Smooth muscle cell (in vitro differentiated cells): ENCODE results near the gene ACTL7A. TPM values are rescaled to one million over a fixed set of nuclear protein-coding genes. Genes with fewer than 3 reads are reported as not detected.

Experiments
- DNase-seq: peaks from one replicate; lab custom pipeline; 2025; ENCODE audit not compliant: unreplicated experiment; lab: John Stamatoyannopoulos, UW
- H2AFZ ChIP-seq: fragments of 200-600 bp; sonication (generic); 2 replicates; pipeline ENCODE4 v1.6.0; 2016; ENCODE audit warnings: antibody characterized with exemption, low read depth, mild to moderate bottlenecking
- H3F3A ChIP-seq: fragments of 200-600 bp; sonication (generic); 2 replicates; pipeline ENCODE4 v1.6.0; 2017; ENCODE audit warnings: antibody characterized with exemption, low read depth
- H3K27ac ChIP-seq: fragments of 200-600 bp; sonication (generic); 2 replicates; pipeline ENCODE4 v1.5.1; 2016; ENCODE audit warnings: low read depth, mild to moderate bottlenecking
- H3K27me3 ChIP-seq: fragments of 200-600 bp; sonication (generic); 2 replicates; pipeline ENCODE4 v1.6.1; 2016; ENCODE audit warnings: low read depth, mild to moderate bottlenecking
- H3K36me3 ChIP-seq: fragments of 200-600 bp; sonication (generic); 2 replicates; pipeline ENCODE4 v1.5.1; 2016; ENCODE audit warnings: low read depth
- H3K4me1 ChIP-seq: fragments of 200-600 bp; sonication (generic); 2 replicates; pipeline ENCODE4 v1.5.1; 2016; ENCODE audit warnings: low read depth
- H3K4me2 ChIP-seq: fragments of 200-600 bp; sonication (generic); 2 replicates; pipeline ENCODE4 v1.6.0; 2016; ENCODE audit warnings: mild to moderate bottlenecking
- H3K4me3 ChIP-seq: fragments of 200-600 bp; sonication (generic); 2 replicates; pipeline ENCODE4 v1.5.1; 2016; ENCODE audit warnings: mild to moderate bottlenecking
- H3K79me2 ChIP-seq: fragments of 200-600 bp; sonication (generic); 2 replicates; pipeline ENCODE4 v1.6.0; 2016; ENCODE audit warnings: low read depth, mild to moderate bottlenecking
- H3K9ac ChIP-seq: fragments of 200-600 bp; sonication (generic); 2 replicates; pipeline ENCODE4 v1.6.0; 2016; ENCODE audit warnings: low read depth
- H3K9me3 ChIP-seq: fragments of 200-600 bp; sonication (generic); replicated peaks from 2 replicates; pipeline ENCODE4 v1.5.1; 2016; ENCODE audit warnings: low read depth
- H4K20me1 ChIP-seq: fragments of 200-600 bp; sonication (generic); 2 replicates; pipeline ENCODE4 v1.6.0; 2016; ENCODE audit warnings: low read depth
- WGBS: methylation state at CpG from one replicate; pipeline ENCODE4 v1.1.7; 2016; ENCODE audit warnings: low lambda C conversion rate; 5-methylcytosine and 5-hydroxymethylcytosine counted together
- polyA plus RNA-seq: library from polyadenylated mRNA; unstranded; fragments of >200 nt; fragmentation: Nextera tagmentation; extraction: Ambion mirVana; gene quantifications from 2 replicates; pipeline ENCODE4 v1.2.1, GENCODE V29; 2016
- total RNA-seq: library from RNA; depleted of rRNA; stranded (reverse); fragments of >200 nt; gene quantifications from 2 replicates; pipeline ENCODE4 v1.2.3, GENCODE V29; 2014
- TF ChIP-seq, protein P1 (sequence below): fragments of 200-600 bp; sonication (generic); IDR thresholded peaks from 2 replicates; pipeline ENCODE4 v1.5.1; 2017; ENCODE audit warnings: borderline replicate concordance, mild to moderate bottlenecking, antibody characterized with exemption; ENCODE audit not compliant: insufficient read depth, poor library complexity, severe bottlenecking

ACTL7A gene
- total and polyA plus RNA-seq, 2 experiments from 2014 or later, result not detected

DNA sequence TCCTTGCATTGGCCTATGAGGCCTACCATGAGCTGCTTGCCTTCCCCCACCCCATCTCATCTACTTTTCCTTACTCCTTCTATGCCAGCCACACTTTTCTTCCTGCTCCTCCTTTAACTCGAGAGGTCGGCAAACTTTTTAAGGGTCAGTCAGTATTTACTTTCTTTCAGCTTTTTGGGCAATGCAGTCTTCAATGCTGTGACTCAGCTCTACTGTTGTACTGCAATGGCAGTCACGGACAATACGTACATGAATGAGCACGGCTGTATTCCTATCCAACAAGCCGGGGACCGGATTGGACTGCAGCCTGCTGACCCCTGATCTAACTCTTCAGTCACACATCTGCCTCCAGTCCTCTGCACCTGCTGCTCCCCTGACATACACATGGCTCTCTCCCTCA is 602 bp upstream of the ACTL7A start:
- TF ChIP-seq, protein P1, sequence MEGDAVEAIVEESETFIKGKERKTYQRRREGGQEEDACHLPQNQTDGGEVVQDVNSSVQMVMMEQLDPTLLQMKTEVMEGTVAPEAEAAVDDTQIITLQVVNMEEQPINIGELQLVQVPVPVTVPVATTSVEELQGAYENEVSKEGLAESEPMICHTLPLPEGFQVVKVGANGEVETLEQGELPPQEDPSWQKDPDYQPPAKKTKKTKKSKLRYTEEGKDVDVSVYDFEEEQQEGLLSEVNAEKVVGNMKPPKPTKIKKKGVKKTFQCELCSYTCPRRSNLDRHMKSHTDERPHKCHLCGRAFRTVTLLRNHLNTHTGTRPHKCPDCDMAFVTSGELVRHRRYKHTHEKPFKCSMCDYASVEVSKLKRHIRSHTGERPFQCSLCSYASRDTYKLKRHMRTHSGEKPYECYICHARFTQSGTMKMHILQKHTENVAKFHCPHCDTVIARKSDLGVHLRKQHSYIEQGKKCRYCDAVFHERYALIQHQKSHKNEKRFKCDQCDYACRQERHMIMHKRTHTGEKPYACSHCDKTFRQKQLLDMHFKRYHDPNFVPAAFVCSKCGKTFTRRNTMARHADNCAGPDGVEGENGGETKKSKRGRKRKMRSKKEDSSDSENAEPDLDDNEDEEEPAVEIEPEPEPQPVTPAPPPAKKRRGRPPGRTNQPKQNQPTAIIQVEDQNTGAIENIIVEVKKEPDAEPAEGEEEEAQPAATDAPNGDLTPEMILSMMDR, result no peak
- H3K4me3 ChIP-seq, result no peak overlapping the region
- H3K79me2 ChIP-seq, result no peaks in the 10 kb centered on the region
- no peaks in the 10 kb centered on the region for H3F3A ChIP-seq
- H3K4me2 ChIP-seq, result no peak overlapping the region
- no peak for DNase-seq
- no peaks in the 10 kb centered on the region for H4K20me1 ChIP-seq
- H3K27ac ChIP-seq, result no peak overlapping the region
- H3K9ac ChIP-seq, result no peak overlapping the region
- no peak overlapping the region for H2AFZ ChIP-seq
- peaks cover 7% of the 10 kb centered on the region for H3K27me3 ChIP-seq
- no peaks in the 10 kb centered on the region for H3K36me3 ChIP-seq
- H3K4me1 ChIP-seq, result no peaks in the 10 kb centered on the region
- no peaks in the 10 kb centered on the region for H3K9me3 ChIP-seq
- WGBS, result 83% methylated on average over 7 of the region's 7 CpGs

DNA sequence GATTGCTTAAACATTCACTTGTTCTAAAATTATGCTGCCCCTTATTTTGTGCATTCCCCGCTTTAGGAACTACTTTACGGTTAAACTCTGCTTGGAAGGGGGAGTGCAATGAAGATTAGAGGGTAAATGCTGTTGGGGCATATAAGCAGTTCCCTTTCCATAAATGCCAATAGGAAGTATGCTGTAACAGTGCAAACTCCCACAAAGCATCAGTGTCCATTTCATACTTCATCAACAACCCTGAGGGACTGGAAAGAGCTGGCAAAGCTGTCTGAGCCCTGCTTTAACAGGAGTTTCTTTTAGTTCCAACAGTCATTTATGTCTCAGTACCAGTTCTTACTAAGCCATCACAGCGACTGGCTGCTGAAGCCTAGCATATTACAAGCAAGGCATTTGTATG is 1.8 kb downstream of the ACTL7A start:
- Histone ChIP-seq H4K20me1 (no peaks in the 10 kb centered on the region), H3K4me2 (no peak overlapping the region), H3K4me3 (no peak overlapping the region), H2AFZ (no peak overlapping the region), H3K4me1 (no peaks in the 10 kb centered on the region), H3K27ac (no peak overlapping the region), H3K27me3 (no peaks in the 10 kb centered on the region), H3F3A (no peaks in the 10 kb centered on the region), H3K9me3 (no peaks in the 10 kb centered on the region), H3K36me3 (no peaks in the 10 kb centered on the region), H3K79me2 (no peaks in the 10 kb centered on the region), H3K9ac (no peak overlapping the region)
- 93% methylated on average over 3 of the region's 3 CpGs for WGBS
- TF ChIP-seq, protein P1, result no peak
- no peak for DNase-seq

DNA sequence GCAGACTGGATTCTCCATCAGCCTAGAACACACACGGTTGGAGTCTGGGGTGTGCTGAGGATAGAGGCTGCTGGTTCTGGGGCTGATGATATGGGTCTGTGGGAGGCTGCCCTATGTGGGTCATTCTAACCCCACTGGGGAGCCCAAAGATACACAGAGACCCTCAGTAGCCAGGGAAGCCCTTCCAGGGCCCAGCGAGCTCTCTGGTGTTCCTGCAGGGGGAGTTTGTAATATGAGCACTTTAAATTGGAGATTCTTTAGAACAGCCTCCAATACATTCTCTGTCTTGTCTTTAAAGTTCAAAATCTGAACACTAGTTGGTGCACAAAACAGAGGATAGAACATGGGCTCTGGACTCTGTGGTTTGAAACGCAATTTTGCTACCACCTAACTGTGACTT is 2.4 kb downstream of the ACTL7A start:
- WGBS, result 89% methylated on average over 3 of the region's 3 CpGs
- Histone ChIP-seq H3K79me2 (no peaks in the 10 kb centered on the region), H3K27ac (no peak overlapping the region), H2AFZ (no peak overlapping the region), H3K9me3 (no peaks in the 10 kb centered on the region), H4K20me1 (no peaks in the 10 kb centered on the region), H3K9ac (no peak overlapping the region), H3F3A (no peaks in the 10 kb centered on the region), H3K4me1 (no peaks in the 10 kb centered on the region), H3K4me3 (no peak overlapping the region), H3K36me3 (no peaks in the 10 kb centered on the region), H3K27me3 (no peaks in the 10 kb centered on the region), H3K4me2 (no peak overlapping the region)
- TF ChIP-seq, protein P1, result no peak
- no peak for DNase-seq

DNA sequence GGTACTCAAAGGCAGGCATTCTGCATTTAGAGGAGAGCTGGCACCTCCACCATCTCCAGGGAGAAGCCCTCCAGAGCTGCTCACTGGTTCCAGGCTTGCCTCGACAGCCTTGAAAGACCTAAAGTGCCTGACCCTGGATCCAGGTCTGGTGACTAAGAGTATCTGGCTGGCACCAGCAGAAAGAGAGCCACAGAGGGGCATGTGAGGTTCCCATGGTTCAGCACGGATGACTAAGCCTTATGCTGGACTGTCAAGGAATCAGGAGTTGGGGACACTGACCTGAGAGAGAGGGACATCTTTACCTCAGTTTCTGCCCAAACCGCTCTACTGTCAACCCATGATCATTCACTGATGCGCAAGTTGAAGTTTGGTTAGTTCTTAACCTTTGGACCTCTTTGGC is 3.0 kb downstream of the ACTL7A start:
- Histone ChIP-seq H3K4me1 (no peaks in the 10 kb centered on the region), H2AFZ (no peak overlapping the region), H3K9me3 (no peaks in the 10 kb centered on the region), H3K9ac (no peak overlapping the region), H3F3A (no peaks in the 10 kb centered on the region), H3K4me2 (no peak overlapping the region), H3K27me3 (no peaks in the 10 kb centered on the region), H4K20me1 (no peaks in the 10 kb centered on the region), H3K36me3 (no peaks in the 10 kb centered on the region), H3K79me2 (no peaks in the 10 kb centered on the region), H3K27ac (no peak overlapping the region), H3K4me3 (no peak overlapping the region)
- WGBS, result 93% methylated on average over 4 of the region's 4 CpGs
- DNase-seq, result no peak
- TF ChIP-seq, protein P1, result no peak
